ENCODE results near the gene CPT1A.

CPT1A gene

GRCh38 chr11:68870470-68870869, 28.8 kb upstream of the CPT1A start:
- TF ChIP-seq USF1 (IDR thresholded peaks at IDR 0.05): no peak
- TF ChIP-seq NFIC (IDR thresholded peaks at IDR 0.05): no peak
- no peak for TF ChIP-seq FOXM1 (IDR thresholded peaks at IDR 0.05; ENCODE audit: borderline replicate concordance, low read depth)
- TF ChIP-seq ZBTB7A (IDR thresholded peaks at IDR 0.05; ENCODE audit: low read depth): no peak
- TF ChIP-seq TAF1 (IDR thresholded peaks at IDR 0.05; ENCODE audit: low read depth): no peak
- TF ChIP-seq EGR1 (IDR thresholded peaks at IDR 0.05): no peak
- no peak for TF ChIP-seq RAD21 (IDR thresholded peaks at IDR 0.05; ENCODE audit: low read depth)
- no peak for TF ChIP-seq EP300 (IDR thresholded peaks at IDR 0.05; ENCODE audit: borderline replicate concordance)
- no peak for TF ChIP-seq CEBPB (IDR thresholded peaks at IDR 0.05)
- TF ChIP-seq CREB1 (IDR thresholded peaks at IDR 0.05; ENCODE audit: low read depth): no peak
- no peak for TF ChIP-seq REST (IDR thresholded peaks at IDR 0.05; ENCODE audit: low read depth)
- no peak for TF ChIP-seq MAX (IDR thresholded peaks at IDR 0.05)
- TF ChIP-seq TEAD4 (IDR thresholded peaks at IDR 0.05): no peak
- TF ChIP-seq YY1 (IDR thresholded peaks at IDR 0.05; ENCODE audit: low read depth): no peak
- no peak for TF ChIP-seq TCF12 (IDR thresholded peaks at IDR 0.05; ENCODE audit: low read depth)

GRCh38 chr11:68868221-68868835, 26.6 kb upstream of the CPT1A start:
- TF ChIP-seq TCF12 (IDR thresholded peaks at IDR 0.05; ENCODE audit: low read depth): no peak
- no peak for TF ChIP-seq MAX (IDR thresholded peaks at IDR 0.05)
- no peak for TF ChIP-seq FOXM1 (IDR thresholded peaks at IDR 0.05; ENCODE audit: borderline replicate concordance, low read depth)
- no peak for TF ChIP-seq TEAD4 (IDR thresholded peaks at IDR 0.05)

- TF ChIP-seq CEBPB (IDR thresholded peaks at IDR 0.05) (no peak), USF1 (IDR thresholded peaks at IDR 0.05) (no peak), RAD21 (IDR thresholded peaks at IDR 0.05; ENCODE audit: low read depth) (no peak), NFIC (IDR thresholded peaks at IDR 0.05) (no peak), TEAD4 (IDR thresholded peaks at IDR 0.05) (no peak), TAF1 (IDR thresholded peaks at IDR 0.05; ENCODE audit: low read depth) (no peak), TCF12 (IDR thresholded peaks at IDR 0.05; ENCODE audit: low read depth) (no peak), ZBTB7A (IDR thresholded peaks at IDR 0.05; ENCODE audit: low read depth) (no peak), FOXM1 (IDR thresholded peaks at IDR 0.05; ENCODE audit: borderline replicate concordance, low read depth) (no peak), MAX (IDR thresholded peaks at IDR 0.05) (no peak), EGR1 (IDR thresholded peaks at IDR 0.05) (no peak), YY1 (IDR thresholded peaks at IDR 0.05; ENCODE audit: low read depth) (no peak), EP300 (IDR thresholded peaks at IDR 0.05; ENCODE audit: borderline replicate concordance) (no peak), REST (IDR thresholded peaks at IDR 0.05; ENCODE audit: low read depth) (no peak)
Observed at GRCh38 chr11:68867066-68867465, 25.4 kb upstream of the CPT1A start.

GRCh38 chr11:68865241-68865640, 23.5 kb upstream of the CPT1A start:
- TF ChIP-seq TCF12 (IDR thresholded peaks at IDR 0.05; ENCODE audit: low read depth) (no peak), EGR1 (IDR thresholded peaks at IDR 0.05) (no peak), CEBPB (IDR thresholded peaks at IDR 0.05) (no peak), EP300 (IDR thresholded peaks at IDR 0.05; ENCODE audit: borderline replicate concordance) (no peak), TAF1 (IDR thresholded peaks at IDR 0.05; ENCODE audit: low read depth) (no peak), RAD21 (IDR thresholded peaks at IDR 0.05; ENCODE audit: low read depth) (no peak), TEAD4 (IDR thresholded peaks at IDR 0.05) (no peak), REST (IDR thresholded peaks at IDR 0.05; ENCODE audit: low read depth) (no peak), FOXM1 (IDR thresholded peaks at IDR 0.05; ENCODE audit: borderline replicate concordance, low read depth) (no peak), MAX (IDR thresholded peaks at IDR 0.05) (no peak), USF1 (IDR thresholded peaks at IDR 0.05) (no peak), NFIC (IDR thresholded peaks at IDR 0.05) (no peak), CREB1 (IDR thresholded peaks at IDR 0.05; ENCODE audit: low read depth) (no peak), YY1 (IDR thresholded peaks at IDR 0.05; ENCODE audit: low read depth) (no peak), ZBTB7A (IDR thresholded peaks at IDR 0.05; ENCODE audit: low read depth) (no peak)
